ENCODE results near the gene L3MBTL4. TPM values are rescaled to one million over a fixed set of nuclear protein-coding genes. Genes with fewer than 3 reads are reported as not detected.
A peak's percentile ranks its signal among the peaks of the same experiment; 100 is the strongest.

L3MBTL4 gene
- total and polyA plus RNA-seq, 4 donors, result 2.3 to 15.0 (median 5.0) TPM

DNA sequence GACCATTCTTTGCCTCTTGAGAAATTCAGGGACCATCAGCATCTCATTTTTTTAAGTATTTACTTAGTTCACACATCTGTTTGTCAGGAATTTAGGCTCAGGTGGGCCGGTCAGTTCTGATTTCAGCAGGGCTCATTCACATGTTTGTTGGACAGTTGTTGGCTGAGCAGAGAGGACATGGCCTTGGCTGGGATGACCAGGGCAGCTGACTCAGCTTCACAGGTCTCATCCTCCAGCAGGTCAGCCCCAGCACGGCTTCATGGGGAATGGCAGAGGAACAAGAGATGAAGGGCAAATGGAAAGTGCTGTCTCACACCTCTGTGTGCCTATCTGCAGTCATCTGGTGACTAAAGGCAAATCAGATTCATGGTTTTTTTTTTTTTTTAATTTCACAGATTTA, 383.3 kb downstream of the L3MBTL4 start (continued):
- TF ChIP-seq, protein P1, sequence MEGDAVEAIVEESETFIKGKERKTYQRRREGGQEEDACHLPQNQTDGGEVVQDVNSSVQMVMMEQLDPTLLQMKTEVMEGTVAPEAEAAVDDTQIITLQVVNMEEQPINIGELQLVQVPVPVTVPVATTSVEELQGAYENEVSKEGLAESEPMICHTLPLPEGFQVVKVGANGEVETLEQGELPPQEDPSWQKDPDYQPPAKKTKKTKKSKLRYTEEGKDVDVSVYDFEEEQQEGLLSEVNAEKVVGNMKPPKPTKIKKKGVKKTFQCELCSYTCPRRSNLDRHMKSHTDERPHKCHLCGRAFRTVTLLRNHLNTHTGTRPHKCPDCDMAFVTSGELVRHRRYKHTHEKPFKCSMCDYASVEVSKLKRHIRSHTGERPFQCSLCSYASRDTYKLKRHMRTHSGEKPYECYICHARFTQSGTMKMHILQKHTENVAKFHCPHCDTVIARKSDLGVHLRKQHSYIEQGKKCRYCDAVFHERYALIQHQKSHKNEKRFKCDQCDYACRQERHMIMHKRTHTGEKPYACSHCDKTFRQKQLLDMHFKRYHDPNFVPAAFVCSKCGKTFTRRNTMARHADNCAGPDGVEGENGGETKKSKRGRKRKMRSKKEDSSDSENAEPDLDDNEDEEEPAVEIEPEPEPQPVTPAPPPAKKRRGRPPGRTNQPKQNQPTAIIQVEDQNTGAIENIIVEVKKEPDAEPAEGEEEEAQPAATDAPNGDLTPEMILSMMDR (IDR thresholded peaks at IDR 0.05; ENCODE audit: low read depth, low read length, missing input control), result no peak
- TF ChIP-seq RAD21 (IDR thresholded peaks at IDR 0.05) (peak; percentile 54 to 62), HNF4A (conservative IDR thresholded peaks at IDR 0.05) (peak; percentile 62 to 83), YY1 (IDR thresholded peaks at IDR 0.05) (peak; percentile 88), GABPA (IDR thresholded peaks at IDR 0.05 in 1 of 2, conservative IDR thresholded peaks at IDR 0.05 in 1 of 2) (no peak), HNF4G (IDR thresholded peaks at IDR 0.05) (no peak)
- TF ChIP-seq, protein P2, sequence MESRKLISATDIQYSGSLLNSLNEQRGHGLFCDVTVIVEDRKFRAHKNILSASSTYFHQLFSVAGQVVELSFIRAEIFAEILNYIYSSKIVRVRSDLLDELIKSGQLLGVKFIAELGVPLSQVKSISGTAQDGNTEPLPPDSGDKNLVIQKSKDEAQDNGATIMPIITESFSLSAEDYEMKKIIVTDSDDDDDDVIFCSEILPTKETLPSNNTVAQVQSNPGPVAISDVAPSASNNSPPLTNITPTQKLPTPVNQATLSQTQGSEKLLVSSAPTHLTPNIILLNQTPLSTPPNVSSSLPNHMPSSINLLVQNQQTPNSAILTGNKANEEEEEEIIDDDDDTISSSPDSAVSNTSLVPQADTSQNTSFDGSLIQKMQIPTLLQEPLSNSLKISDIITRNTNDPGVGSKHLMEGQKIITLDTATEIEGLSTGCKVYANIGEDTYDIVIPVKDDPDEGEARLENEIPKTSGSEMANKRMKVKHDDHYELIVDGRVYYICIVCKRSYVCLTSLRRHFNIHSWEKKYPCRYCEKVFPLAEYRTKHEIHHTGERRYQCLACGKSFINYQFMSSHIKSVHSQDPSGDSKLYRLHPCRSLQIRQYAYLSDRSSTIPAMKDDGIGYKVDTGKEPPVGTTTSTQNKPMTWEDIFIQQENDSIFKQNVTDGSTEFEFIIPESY (IDR thresholded peaks at IDR 0.05), result peak; percentile 60

GRCh38 chr18:6031002-6031401, 383.7 kb downstream of the L3MBTL4 start:
- Histone ChIP-seq H3K27ac (ENCODE audit: low read depth in 1 of 2, low read length in 2 of 2) (peak overlapping the region in 1 of 2 donors; percentile 13), H3K36me3 (ENCODE audit: control insufficient read depth in 4 of 4, insufficient read depth in 3 of 4, low read depth in 1 of 4, low read length in 3 of 4) (no peaks in the 10 kb centered on the region), H3K4me1 (ENCODE audit: control insufficient read depth in 4 of 4, insufficient read depth in 4 of 4, low read length in 3 of 4) (peaks cover 0 to 7% (median 0%) of the 10 kb centered on the region in 4 donors), H3K27me3 (ENCODE audit: control insufficient read depth in 4 of 4, insufficient read depth in 4 of 4, low read length in 3 of 4) (no peaks in the 10 kb centered on the region), H3K9ac (ENCODE audit: low read depth in 1 of 2, low read length in 2 of 2) (no peak overlapping the region), H3K4me3 (ENCODE audit: low read depth in 1 of 3, low read length in 3 of 3) (no peak overlapping the region), H3K9me3 (ENCODE audit: control insufficient read depth in 4 of 4, low read length in 3 of 4) (peaks cover 0 to 3% (median under 1%) of the 10 kb centered on the region in 4 donors)
- TF ChIP-seq, protein P3, sequence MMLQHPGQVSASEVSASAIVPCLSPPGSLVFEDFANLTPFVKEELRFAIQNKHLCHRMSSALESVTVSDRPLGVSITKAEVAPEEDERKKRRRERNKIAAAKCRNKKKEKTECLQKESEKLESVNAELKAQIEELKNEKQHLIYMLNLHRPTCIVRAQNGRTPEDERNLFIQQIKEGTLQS (IDR thresholded peaks at IDR 0.05), result no peak
- TF ChIP-seq SP1 (IDR thresholded peaks at IDR 0.05), result no peak
- no peak for TF ChIP-seq GABPA (IDR thresholded peaks at IDR 0.05 in 1 of 2, conservative IDR thresholded peaks at IDR 0.05 in 1 of 2)
- no peak for TF ChIP-seq RAD21 (IDR thresholded peaks at IDR 0.05)
- TF ChIP-seq HNF4G (IDR thresholded peaks at IDR 0.05), result no peak
- no peak for TF ChIP-seq JUND (IDR thresholded peaks at IDR 0.05)
- TF ChIP-seq FOXA1 (IDR thresholded peaks at IDR 0.05), result no peak
- TF ChIP-seq, protein P4, sequence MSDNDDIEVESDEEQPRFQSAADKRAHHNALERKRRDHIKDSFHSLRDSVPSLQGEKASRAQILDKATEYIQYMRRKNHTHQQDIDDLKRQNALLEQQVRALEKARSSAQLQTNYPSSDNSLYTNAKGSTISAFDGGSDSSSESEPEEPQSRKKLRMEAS (IDR thresholded peaks at IDR 0.05), result no peak
- TF ChIP-seq EGR1 (IDR thresholded peaks at IDR 0.05; ENCODE audit: low read depth in 2 of 2), result no peak
- no peak for TF ChIP-seq YY1 (IDR thresholded peaks at IDR 0.05)
- no peak for TF ChIP-seq TAF1 (conservative IDR thresholded peaks at IDR 0.05)
- TF ChIP-seq RXRA (IDR thresholded peaks at IDR 0.05), result no peak
- no peak for TF ChIP-seq NR2F2 (IDR thresholded peaks at IDR 0.05)
- TF ChIP-seq, protein P2 (IDR thresholded peaks at IDR 0.05), result no peak
- TF ChIP-seq, protein P1 (IDR thresholded peaks at IDR 0.05; ENCODE audit: low read depth, low read length, missing input control), result no peak
- no peak for TF ChIP-seq FOXA2 (IDR thresholded peaks at IDR 0.05)
- TF ChIP-seq HNF4A (conservative IDR thresholded peaks at IDR 0.05), result no peak
- TF ChIP-seq, protein P5, sequence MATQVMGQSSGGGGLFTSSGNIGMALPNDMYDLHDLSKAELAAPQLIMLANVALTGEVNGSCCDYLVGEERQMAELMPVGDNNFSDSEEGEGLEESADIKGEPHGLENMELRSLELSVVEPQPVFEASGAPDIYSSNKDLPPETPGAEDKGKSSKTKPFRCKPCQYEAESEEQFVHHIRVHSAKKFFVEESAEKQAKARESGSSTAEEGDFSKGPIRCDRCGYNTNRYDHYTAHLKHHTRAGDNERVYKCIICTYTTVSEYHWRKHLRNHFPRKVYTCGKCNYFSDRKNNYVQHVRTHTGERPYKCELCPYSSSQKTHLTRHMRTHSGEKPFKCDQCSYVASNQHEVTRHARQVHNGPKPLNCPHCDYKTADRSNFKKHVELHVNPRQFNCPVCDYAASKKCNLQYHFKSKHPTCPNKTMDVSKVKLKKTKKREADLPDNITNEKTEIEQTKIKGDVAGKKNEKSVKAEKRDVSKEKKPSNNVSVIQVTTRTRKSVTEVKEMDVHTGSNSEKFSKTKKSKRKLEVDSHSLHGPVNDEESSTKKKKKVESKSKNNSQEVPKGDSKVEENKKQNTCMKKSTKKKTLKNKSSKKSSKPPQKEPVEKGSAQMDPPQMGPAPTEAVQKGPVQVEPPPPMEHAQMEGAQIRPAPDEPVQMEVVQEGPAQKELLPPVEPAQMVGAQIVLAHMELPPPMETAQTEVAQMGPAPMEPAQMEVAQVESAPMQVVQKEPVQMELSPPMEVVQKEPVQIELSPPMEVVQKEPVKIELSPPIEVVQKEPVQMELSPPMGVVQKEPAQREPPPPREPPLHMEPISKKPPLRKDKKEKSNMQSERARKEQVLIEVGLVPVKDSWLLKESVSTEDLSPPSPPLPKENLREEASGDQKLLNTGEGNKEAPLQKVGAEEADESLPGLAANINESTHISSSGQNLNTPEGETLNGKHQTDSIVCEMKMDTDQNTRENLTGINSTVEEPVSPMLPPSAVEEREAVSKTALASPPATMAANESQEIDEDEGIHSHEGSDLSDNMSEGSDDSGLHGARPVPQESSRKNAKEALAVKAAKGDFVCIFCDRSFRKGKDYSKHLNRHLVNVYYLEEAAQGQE (IDR thresholded peaks at IDR 0.05), result no peak
- WGBS, result 30% methylated on average over 2 of the region's 2 CpGs
- DNase-seq (ENCODE audit: low spot score), result no peak

Measured in liver (tissue), 9 donors.